CD4-positive, alpha-beta T cell treated with Interleukin-21 for 1 hour (primary cell): Measurements from ENCODE around the gene JADE1.
A peak's percentile ranks its signal among the peaks of the same experiment; 100 is the strongest.

Experiments used
- DNase-seq: peaks from one replicate; pipeline ENCODE4 v3.0.0-alpha.2; 2020

Gene JADE1

DNA sequence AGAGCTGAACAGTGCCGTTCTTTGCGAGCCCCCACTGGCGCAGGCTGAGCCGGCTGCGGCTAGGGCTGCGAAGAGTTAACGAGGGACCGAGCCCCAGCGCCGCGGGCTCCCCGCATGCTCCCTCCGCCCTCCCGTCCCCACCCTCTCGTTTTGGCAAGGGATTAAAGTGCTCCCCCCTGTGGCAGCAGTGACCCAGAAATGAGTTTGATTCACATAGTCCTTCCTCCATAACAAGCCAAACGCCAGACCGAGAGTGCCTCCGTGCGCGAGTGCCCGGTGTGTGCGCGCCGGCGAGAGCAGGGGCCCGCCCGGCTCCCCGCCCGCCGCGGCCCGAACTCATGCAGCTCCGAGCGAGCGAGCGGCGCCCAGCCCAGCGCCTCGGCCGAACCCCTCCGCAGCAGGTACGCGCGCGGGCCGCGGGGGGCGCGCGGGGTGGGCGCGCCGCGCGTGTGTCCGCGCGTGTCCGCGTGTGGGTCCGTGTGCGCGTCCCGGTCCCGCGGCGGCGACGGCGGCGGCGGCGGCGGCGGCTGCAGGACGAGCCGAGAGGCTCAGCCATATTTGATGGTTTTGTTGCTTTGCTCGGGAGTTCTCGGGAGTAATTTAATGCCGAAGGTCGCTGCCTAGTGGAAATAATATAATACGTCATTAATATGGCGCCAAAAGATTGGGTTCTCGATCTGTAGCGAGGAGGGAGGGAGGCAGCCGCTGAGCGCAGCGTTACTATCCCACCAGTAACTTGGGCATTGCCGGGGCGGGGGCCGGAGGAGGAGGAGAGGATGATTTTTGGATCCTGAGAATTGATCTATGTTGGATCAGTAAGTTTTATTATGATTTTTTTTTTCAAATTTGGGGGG is at the start of gene JADE1:
Gene JADE1, plus strand, starts transcription at position 224 of the 854 bp plus-strand sequence. CDS start 22,059 bp downstream, outside the sequence.
- DNase-seq, result peak; percentile 94

DNA sequence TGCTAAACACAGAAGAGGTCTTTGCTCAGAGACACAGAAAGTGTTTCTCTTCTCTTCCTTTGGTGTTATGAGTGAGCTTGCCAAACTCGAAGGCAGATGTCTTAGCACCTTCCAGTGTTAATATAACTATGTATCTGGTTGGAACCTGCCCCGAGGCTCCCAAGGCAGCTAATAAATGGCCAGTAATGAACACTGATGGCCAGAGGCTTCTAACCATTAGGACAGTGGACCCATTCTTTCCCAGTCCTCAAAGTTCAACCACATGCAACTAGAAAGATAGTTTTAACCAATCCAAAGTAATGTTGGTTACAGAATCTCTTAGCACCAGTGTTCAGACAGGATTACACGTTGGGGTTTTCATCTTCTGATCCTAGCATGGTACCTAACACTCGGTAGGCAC is 42.7 kb upstream of the JADE1 start:
- no peak for DNase-seq

DNA sequence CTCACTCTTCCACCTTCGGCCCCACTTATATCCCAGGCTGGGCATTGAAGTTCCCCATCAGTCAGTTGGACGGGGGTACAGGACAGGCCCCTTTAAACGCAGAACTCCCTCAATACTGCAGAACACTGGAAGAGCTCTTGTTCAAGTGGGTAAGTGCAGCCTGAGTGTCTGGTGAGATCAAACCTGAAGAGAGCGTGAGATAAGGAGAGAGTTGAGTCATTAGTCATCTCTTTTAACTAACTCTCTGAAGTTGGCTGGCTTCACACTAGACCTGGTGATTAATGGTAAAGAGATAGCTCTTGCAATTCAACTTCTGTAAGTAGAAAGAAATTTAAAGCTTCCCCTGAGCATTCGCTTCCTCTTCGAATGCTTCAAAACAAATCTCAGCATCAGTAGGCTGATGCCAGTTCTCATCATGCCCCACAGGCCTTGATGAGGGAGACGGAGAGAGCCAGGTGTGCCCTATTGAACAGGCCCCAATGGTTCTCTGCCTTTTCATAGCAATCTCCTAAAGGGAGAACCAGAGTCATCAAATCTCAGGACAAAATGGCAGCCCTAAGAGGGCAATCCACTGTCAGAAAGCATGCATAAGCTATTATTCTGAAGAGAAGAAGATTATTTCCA is 41.0 kb upstream of the JADE1 start:
- no peak for DNase-seq

DNA sequence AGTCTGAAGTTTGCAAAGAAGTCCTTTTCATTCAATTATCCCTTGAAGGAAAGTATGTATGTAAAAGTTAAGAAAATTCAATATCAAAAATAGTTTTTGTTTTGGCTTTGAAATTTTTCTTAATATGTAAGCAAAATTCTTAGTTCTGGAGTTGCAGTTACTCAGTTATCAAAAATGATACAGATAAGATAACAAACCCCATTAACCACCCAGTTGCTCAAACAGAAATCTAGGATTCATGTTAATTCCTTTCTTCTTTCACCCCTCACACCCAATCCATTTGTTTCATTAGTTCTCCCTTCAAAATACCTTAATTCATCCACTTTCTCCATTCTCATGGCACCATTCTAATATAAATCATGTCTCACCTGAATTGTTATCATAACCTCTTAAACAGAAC is 40.5 kb upstream of the JADE1 start:
- DNase-seq, result no peak

DNA sequence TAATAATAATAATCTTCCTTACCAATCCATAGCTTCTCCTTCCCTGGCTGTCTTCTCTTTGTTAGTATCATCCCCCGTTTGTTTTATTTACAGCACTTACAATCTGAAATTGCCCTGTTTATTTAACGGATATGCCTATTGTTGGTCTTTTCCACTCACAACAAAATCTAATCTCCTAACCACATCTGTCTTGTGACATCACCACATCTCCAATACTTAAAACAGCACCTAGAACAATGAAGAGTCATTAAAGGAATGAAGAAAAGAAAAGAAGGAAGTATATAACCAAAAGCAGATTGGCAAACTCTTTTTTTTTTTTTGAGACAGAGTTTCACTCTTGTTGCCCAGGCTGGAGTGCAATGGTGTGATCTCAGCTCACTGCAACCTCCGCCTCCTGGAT is 38.7 kb upstream of the JADE1 start:
- no peak for DNase-seq

DNA sequence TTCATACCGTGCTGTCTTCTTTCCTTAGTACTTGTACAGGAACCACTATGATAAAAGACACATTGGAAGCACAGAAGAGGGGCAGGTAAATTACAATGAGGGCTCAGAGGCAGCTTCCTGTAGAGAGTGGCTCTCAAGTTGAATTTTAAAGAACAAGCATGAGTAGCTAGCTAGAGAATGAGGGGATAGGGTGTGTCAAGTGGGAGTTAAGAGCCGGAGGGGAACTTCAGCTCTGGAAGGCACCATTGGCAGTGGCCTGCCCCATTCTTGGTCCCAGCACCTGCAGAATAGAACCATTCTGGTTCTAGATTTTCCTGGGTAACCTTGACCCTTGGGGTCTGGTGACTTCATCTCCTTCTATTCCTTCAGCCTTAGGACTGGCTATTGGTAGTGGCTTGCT is 34.0 kb upstream of the JADE1 start:
- no peak for DNase-seq

DNA sequence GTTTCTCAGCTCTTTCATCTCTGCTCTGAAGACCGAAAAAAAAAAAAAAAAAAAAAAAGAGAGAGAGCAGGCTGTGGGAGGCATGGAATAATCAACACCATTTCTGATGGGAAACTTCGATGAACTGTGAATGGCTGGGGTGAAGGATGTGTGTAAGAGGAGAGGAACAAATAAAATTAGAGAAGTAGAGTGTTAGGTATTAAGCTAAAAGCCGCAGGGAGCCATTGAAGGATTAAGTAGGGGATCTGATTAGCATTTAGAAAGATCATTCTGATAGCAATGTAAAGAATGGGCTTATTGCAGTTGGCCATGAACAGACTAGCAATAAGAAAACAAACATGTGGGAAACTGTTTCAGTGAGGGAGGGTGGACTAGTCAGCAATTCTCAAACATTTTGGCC is 33.6 kb upstream of the JADE1 start:
- DNase-seq, result no peak

DNA sequence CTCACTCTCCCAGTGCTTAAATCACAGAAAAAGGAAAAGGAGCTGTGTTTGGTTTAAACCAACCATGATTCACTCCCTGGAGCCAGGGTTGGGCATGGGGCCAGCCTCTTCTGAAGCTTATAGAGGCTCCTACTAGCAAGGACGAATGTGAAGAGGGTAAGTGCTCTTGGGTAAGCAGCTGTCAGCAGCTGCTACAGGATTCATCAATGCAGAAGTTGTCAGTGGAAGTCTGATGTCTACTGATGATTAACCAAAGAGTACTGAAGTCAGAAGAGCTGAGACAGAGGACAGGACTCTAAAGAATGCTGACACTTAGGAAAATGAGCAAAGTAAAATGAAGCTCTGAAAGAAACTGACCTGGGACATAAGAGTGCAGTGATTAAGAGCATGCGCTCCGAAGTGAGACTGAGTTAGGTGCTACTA is 32.7 kb upstream of the JADE1 start:
- DNase-seq, result no peak

DNA sequence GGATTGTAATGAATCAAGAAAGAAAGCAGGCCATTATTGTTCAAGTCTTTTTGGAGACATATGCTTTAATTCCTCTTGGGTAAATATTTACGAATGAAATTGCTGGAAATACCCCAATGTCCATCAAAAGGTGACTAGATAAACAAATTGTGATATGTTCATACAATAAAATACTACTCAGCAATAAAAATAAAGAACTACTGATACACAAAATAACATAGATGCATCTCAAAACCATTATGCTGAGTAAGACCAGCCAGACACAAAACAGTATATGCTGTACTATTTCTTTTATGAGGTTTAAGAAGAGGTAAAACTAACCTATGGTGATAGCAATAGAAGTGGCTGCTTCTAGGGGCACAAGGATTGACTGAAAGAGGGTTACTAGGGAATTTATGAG is 28.8 kb upstream of the JADE1 start:
- DNase-seq, result no peak

DNA sequence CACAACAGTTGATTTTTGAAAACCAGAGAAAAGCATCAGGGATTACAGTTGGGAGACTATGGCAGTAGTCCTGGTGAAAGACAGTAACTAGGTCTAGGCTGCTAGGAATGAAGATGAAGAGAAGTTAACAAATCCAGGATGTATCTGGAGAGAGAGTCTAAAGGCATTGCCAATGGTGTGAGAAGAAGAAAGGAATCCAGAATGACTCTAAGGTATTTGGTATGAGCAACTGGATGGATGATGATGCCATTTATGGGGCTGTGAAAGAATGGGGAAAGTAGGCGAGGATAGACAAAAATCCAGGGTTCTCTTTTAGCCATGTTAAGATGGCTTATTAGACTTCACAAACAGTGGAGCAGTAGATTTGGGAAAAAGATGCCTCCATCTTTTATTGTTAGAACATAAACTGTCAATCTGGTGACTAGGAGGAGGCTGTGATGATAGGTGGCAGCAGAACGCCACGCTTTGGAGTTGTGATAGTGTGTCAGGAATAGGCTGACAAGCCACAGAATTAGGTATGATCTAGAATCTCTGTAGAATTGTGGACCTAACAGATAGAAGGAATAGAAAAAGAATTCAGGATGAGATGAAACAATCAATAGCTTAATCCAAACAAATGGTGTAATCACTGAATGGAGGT is 27.3 kb upstream of the JADE1 start:
- peak; percentile 65 for DNase-seq

DNA sequence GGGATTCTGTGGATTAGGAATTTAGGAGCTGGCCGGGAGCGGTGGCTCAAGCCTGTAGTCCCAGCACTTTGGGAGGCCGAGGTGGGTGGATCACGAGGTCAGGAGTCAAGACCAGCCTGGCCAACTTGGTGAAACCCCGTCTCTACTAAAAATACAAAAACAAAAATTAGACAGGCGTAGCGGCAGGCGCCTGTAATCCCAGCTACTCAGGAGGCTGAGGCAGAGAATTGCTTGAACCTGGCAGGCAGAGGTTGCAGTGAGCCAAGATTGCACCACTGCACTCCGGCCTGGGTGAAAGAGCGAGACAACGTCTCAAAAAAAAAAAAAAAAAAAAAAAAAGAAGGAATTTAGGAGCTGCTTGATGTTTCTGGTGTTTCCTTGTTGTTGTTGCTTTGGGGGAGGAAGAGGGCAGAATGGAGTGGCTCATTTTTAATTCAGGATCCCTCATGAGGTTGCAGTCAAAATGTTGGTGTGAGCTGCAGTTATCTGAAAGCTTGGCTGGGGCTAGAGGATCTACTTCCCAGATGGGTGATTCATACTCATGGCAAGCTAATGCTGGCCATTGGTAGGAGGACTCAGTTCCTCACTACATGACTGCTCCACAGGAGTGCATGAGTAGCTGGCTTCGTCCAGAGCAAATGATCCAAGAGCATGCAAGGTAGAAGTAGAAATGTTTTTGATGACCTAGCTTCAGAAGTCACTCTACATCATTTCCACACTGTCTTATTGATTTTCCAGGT is 26.5 kb upstream of the JADE1 start:
- DNase-seq, result no peak

DNA sequence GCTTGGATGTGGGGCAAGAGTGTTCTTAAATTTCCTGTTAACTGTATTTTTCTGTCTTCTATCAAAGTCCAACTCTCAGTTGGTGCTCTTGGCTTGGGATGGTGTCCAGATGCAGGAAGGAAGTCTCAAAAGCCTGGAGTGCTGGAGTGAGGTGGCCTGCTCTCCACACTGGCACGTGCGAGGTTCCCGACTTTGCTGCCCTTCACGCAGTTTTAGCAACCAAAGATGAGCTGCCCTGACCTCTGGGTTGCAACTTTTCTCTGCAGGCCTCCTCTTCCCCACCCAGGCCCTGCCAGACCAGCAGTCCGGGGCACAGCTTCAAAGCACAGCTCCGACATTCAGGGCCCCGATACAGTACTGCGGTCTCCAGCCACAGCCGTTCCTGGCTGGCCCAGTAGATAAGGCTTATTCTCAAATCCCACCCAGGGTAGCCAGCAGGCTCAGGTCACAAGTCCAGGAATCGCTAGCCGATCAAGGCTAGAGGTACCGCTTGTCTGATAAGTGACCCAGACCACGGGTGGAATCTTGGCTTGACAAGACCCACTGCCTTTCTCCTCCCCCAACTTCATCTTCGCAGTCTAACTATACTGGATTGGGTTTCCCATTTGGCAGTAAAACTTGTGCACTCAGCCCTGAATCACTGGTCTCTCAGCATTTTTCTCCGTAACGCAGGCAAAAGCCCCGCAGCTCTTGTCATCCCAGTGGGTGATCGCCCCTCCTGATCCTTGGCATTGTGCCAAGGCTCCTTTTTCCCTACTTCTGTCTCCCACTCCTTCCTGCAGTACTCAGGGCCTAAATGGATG is 21.8 kb upstream of the JADE1 start:
- DNase-seq, result no peak

DNA sequence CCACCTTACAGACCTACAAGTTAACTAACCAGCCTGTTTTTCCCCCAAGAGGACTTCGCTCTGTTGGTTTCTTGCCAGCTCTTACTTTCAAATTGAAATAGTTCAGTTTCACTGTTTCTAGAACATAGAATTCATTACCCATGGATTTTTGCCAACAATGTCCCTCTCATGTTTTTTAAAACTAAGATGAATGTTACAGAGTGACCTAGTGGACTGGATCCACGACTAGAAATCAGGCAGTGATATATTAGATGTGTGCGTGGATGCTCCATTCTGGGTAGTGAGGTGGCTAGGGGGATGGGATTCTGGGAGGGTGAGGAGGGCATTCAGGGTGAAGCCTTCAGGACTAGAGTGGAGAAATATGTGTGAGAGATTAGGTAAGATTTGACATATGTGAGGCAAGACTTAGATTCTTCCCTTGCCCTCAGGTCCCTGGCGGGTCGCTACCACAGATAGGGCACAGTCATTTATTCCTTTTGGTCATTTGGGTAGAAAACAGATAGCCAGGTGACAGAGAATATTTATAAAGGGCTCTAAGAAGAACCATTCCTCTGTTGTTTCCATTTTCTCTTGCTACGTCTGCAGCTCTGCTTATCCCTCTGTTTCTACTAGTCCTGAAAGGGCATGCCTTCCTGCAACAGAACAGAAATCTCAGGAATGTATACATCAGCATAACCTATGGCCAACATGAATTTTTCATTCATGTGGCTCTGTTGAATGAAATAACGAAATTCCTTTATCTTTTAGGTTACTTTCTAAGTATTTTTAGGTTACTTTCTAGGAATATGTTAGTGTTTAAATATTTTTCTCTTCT is 15.4 kb upstream of the JADE1 start:
- no peak for DNase-seq

DNA sequence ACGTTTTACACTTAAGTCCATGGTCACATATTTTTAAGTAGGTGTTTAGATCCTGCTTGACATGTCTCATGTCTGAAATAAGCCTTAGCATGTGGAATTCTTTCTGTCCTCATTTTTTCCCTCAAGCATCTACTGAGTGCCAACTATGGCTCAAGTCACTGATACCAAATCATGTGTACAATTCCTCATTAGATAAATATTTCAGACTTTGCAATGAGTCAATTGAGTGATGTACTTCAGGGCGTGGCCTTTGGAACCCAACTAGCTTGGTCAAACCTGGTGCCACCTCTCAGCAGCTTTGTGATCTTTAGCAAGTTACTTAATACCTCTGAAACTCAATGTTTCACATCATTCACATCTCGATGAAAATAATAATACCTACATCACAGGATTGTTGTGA is 12.6 kb upstream of the JADE1 start:
- DNase-seq, result no peak

DNA sequence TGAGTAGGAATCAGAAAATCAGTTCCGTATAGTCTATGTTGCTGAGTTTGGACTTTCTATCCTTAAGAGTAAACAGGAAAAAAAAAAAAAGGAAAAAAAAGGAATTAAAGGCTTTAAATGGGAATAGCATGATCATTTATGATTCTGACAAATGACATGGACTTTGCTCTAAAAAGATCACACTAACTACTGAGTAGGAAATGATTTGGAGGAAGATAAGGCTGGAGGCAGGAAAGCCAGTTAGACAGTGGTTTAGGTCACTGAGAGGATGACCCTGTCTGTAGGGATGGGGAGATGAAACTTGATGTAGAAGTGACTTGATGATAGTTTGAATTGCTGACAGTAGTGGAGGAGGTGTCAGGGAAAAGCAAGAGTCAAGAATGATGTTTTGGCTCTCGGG is 9.2 kb upstream of the JADE1 start:
- no peak for DNase-seq

DNA sequence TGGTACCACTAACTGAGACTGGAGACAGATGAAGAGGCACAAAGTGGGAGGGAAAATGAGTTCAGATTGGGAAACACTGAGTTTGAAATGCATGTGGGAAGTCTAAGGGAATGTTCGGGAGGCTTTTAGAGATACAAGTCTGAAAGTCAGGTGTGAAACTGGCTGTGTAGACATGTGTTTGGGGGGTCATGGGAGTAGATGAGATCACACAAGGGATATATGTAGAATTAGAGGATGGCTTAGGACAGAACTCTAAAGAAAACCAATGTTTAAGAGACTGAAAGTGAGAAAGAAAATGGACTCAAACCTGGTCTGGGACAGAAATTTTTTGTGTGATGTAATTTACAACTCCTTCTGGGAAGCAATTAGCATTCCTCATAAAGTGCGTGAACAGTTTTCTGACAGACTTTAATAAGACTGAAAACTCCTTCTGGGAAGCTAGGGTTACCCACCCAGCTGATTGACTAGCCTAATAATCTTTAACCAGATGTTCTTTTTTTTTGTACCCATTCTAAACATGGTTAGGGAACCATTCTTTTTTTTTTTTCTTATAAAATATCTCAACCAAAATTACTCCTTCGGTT is 8.7 kb upstream of the JADE1 start:
- no peak for DNase-seq

DNA sequence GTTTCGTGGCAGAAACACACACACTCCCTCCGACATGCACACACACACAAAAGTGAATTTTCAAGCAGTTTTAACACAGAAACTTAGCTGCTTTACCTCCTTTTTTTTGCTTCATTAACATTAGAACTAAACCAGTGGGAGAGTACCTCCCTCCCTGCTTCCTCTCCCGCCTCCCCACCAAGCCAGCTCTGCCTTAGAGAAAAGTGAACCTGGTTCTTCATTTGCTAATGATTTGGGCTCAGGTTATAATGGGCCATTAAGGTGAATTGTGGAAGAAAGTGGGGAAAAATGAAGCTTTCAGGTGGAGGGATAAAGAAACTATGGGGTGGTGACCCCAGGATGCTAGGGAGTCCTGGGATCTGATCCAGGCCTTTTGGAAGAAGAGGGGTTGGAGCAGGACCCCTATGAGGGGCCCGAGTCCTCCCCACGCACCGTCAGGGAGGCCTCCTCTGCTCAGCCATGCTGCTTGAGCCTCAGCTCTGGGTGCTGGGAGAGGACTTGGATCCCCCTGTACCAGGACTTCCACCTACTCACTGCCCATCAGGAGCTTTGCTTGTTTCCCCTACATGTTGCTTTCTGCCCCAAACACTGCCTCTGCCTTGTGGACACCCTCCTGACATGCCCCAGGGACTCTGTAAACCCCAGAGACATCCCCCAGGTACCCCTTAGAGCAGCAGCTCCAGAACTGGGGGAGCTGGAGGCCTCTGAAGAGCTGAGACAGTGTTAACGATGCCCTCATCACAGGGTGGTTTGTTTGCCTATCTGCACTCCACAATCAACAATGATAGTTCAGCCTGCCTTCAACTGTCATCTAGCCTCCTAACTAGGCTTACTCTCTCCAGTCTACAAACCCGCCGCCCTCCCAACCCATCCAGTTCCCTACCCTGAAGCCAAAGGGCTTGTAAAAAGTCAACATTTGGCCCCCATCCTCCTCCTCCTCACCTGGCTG is 6.5 kb upstream of the JADE1 start:
- DNase-seq, result no peak

DNA sequence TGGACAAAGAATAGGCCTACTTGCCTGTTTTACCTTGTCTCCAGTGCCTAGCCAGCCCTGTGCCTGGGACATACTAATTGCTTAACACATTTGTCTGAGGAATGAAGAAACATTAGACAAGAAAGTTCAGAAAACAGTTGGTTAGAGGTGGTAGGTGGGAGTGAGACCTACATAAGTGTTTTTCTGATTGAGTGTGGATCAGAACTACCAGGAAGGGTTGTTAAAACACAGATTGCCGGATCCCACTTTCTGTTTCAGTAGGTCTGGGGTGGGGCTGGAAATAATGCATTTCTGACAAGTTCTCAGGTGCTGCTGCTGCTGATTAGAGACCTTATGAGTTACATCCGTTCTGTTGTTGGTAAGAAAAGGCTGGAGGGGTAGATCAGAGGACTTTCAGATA is 5.7 kb upstream of the JADE1 start:
- no peak for DNase-seq

DNA sequence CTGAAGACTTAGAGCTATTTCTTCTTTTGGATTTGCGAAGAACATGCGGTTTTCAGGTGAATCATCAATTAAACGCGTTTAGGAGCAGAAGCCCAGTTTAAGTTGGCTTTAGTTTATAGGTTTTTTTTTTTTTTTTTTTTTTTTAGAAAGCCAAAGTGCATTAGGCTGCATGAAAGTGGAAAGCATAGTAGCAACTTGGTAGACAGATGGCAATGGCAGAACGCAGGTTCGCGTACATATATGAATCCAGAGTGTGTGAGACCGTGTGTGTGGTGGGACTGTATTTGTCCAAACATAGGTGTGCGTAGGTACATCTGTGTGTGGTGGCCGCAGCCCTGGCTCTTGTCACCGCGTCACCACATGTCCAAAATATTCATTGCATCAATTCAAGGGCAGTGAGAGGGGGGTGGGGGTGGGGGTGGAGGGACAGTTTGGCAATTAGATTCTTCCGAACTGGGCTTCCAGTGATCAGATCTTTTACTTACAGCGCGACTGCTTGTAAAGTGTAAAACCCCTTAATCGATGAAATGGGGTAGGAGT is 901 bp downstream of the JADE1 start:
- DNase-seq, result peak; percentile 26
